HG02798 (cell line): ENCODE measurements around the gene DCLK1.

ENCODE experiments used
- ATAC-seq: cut with Tn5 transposase; IDR thresholded peaks from one replicate; pipeline ENCODE4 v1.9.1; 2021; ENCODE audit warnings: mild to moderate bottlenecking; ENCODE audit not compliant: unreplicated experiment, poor library complexity

The DCLK1 gene

GRCh38 chr13:35850569-35850968 is 280.6 kb downstream of the DCLK1 start:
- no peak for ATAC-seq

DNA sequence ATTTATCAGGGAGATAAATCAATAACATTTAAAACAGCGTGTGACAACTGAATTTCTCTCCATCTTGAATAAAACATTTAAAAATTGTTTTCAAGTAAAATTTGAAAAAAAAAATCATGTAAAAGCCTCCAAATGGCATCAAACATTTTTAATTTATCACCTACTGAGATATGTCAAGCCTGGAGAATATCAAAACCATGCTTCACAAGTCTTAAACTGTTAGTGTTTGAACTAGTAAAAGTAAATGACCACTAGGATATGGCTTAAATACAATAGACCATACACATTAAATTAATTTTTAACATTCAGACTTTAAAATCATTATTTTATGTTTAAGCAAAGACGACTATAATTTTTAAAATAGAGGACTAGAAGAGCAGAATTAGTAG is 281.9 kb downstream of the DCLK1 start:
- no peak for ATAC-seq

DNA sequence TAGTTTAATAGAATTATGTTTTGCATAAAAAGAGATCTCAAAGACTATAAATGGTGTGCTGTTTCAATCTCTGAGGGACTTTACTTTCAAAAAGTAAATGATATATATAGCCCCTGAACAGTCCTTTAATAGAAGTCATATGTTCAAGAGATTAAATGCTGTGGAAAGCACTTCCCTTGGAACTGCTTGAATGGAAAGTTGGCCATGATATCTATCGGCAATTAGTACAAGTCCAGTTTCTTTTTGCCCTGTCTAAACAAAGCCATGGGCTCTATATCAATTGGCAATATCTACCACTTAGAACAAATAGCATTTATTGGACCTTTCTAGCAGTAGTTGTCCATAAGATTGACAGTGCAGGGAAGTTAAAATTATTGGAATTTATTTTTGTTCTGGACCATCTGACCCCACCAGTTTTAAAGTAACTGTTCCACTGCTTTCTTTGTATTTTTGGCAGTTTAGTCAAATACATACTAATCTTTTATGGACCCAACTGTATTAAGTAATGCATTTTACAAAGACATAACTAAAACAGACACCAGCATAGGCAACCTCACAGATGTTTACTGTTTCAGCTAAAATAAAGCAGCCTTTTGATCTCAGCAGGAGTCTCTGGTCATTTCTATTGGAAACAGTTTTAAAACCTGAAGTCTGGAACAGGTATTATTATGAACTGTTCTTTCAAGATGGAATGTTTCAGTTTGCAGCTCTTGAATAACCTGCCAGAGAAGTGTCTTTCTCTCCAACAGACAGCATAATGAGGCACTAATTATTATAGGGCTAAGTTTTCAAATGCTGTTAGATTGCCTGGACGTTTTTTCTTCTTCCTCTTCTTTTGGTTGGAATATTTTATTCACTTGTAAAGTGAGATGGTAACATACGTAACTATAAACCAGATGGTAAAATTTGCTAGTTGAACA is 282.6 kb downstream of the DCLK1 start:
- no peak for ATAC-seq

- no peak for ATAC-seq
Measured at GRCh38 chr13:35843272-35843671, 287.9 kb downstream of the DCLK1 start.

DNA sequence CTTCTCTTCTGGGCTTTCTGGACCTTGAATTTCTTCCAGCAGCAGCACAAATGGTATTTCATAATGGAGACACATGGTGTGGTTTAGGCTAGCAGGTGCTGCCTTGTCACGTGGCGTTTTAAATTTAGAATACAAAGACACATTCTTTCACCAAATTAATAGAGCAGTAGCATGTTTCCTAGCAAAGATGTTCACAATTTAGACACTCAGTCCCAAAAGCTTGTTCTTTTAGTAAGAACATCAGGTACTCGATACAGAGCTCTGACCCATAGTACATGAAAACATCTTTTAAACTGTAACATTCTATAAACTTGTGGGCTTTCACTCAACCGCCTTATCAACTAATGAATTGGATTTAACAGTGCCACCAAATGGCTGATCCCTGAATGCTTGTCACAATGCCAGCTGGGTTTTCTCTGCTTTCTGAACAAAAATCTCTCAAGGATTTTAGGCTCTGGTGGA is 290.1 kb downstream of the DCLK1 start:
- no peak for ATAC-seq

DNA sequence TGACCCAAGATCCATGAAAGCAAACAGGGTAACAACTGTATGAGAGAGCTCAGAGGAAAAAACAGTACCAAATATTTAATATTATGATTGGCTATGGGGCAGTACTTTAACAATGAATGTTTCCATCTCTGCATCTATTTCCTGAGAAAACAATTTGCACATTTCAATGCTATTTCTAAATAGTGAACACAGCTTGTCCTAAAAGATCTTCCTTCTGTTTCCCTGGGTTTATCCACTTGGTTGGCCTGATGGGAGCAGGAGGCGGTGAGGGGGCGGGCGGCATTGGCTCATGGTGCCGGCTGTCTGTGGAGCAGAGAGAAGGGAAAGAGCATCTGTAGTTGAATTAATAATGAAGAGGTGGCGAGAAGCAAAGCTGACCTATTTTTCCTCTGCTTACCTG is 291.4 kb downstream of the DCLK1 start:
- no peak for ATAC-seq

DNA sequence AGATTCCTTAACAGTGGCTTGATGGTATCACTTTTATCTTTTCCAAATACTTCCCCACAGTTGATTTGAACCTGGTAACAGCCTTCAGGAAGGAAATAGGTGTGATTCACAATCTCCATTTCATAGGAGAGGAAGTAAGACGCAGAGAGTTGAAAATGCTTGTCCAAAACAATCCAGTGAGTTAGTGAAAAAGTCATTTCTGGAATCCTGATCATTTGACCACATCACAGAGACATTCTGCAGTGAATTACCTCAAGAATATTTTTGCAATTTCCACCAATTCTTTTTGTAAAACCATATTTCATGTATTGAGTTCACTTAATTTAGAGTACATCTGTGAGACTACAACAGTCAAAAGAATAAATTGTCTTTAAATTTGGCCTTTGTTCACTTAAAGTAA is 292.8 kb downstream of the DCLK1 start:
- no peak for ATAC-seq

GRCh38 chr13:35836446-35836845 is 294.7 kb downstream of the DCLK1 start:
- no peak for ATAC-seq

DNA sequence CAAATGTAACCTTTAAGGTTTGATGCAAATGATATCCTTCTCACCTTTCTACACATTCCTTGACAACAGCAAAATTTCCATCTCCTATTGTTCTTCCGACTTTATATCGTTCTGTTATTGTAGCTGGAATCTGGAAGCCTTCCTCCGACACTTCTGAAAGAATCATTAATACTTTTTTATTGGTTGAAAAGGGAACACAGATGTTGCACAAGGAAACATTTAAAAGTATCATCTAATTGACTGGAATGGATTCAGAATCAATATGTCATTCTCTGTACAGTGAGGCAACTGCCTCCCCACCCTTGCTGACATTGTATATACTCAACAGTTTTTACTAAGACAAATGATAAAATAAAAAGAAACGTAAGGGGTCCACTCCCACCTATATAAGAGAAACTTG is 295.2 kb downstream of the DCLK1 start:
- ATAC-seq, result no peak

DNA sequence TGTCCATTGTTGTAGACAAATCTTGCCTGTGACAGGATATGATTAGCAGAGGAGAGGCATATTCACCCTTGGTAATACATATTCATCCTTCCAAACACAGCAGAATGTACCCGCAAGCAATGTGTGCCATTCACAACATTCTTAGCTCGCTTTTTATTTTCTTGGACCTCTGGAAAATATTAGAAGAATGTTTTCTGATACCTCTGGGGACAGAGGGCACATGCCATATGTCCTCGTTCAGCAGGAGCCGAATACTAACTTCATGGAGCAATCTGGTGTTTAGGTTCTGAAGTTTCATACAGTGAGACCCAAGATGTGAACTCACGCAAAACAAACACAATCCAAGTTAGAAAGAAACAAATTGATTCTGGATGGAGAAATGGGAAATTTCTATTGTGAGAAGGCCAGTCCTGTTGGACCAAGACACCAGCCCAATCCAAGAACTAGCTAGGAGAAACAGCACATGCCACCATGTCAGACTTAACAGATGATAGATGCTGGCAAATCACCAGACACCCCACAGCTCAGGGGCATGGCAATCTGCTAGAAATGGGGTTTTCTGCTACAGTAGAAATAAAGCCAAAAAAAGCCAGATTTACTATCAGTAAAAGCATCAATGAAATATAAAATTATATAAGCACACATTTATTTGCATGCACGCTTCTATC is 297.4 kb downstream of the DCLK1 start:
- no peak for ATAC-seq

DNA sequence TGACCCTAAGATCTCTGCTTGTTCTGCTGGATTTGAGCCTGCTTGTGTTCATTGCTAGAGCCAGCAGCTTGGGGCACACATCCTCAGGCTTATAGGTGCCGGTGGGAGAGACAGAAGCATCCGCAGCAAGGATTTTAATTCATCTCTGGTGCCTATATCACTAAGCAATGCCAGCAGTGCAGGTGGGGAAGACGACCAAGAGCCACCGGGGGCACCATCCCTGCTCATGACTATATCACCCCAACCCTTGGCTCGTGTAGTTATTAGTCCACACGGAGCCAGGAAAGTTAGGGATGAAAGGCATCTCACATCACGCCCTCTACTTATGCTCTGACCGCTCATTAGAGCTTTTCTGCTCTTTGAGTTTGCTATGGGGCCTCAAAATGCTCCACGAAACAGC is 298.2 kb downstream of the DCLK1 start:
- ATAC-seq, result no peak

DNA sequence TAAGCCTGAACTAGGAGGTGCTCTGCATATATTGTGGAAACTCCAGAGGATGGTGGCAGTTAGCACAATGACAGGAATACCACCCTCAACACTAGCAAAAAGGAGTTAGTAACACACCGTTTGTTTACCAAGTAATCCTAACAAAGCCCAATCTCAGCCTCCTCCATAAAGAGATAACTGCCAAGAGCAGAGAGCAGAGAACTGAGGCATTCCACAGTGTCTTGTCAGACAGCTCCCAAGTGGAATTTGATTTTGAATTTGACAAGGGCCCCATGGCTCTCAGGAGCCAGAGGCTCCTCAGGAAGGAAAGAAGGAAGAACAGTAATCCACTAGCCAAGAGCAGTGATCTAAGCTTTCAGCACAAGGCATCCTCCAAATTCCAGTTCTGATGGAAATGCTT is 298.6 kb downstream of the DCLK1 start:
- ATAC-seq, result no peak

DNA sequence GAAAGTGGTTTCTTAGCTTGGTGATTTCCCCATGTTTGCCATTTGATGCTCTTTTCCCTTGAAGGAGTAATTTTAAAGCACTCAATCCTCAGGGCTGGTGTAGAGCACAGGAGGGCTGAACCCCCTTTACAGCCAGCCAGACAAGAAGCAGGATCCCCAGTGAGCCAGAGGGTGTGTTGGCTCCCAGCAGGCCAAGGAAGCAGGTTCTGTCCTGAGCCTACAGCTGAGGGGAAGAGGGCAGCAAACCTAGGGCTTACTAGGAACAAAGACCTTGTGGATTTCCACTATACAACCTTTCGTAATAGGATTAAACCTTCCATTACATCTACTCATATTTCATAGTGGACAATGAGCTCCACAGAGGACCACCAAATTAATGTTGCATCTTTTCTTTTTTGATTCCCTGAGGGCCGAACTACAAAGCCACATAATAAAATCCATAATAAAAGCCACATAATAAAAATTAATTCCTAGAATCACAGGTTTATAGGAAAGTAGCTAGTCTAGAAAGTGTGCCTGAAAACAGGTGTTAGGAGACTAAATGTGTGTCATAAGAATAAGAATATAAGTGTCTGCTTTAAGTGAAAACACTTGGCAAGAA is 300.2 kb downstream of the DCLK1 start:
- no peak for ATAC-seq

DNA sequence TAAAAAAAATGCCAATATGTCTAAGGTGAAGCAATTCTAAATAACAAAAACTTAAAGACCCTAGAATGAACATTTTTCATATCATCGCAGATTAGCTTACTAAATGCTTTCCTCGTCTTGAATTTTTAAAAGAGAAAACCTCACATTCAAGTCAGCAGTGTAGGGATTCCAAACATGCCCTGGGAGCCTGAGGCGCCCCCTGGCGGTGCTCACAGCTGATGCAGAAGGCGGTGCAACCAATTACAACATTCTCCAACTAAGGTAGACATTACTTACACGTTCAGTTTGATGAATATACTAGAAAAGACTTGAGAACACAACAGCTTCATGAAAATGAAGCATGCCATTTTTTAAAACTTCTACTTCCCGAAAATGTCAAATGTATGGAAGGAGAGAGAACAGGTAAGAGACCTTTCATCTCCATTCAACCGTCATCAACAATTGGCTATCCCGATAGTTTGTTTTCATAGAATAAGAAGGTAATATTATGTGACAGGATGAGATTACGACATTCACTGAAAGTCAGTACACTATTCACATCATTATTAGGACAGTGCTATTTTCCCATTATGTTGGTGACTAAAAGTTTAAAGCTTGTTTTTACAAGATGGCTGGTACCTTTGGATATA is 304.4 kb downstream of the DCLK1 start:
- ATAC-seq, result no peak

- ATAC-seq, result no peak
Measured at GRCh38 chr13:35824825-35825224, 306.4 kb downstream of the DCLK1 start.

DNA sequence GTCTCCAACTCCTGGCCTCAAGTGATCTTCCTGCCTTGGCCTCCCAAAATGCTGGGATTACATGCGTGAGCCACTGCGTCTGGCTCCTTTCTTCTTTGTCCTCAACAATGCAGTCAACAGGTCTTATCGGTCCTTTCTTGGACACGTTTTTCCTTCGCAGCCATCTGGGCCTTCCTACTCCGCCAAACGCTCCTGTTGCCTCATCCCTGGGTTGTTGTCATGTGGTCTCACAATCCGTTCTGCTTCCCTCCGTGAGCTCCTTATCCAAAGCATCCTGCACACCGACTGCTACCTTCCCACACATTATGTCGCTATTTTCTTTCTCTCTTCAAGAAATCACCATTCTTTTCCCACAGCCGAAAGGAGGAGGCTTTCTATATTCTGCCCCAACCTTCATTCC is 306.8 kb downstream of the DCLK1 start:
- no peak for ATAC-seq

DNA sequence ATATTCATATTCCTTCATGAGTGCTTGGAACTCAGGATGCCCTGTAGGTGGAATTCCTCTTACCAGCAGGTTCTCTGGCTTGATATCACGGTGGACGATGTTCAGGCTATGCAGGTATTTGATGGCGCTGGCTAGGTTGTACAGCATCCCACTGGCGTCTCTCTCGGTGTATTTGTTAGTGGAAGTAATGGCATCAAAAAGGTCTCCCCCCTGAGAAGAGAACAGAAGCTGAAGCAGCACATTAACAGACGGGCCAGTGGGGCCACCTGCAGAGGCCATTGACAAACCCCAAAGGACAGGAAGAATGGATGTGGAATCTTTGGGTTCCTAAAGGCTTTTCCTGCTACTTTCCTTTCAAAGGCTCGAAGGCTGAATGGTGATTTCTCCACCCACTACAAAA is 308.5 kb downstream of the DCLK1 start:
- ATAC-seq, result no peak

DNA sequence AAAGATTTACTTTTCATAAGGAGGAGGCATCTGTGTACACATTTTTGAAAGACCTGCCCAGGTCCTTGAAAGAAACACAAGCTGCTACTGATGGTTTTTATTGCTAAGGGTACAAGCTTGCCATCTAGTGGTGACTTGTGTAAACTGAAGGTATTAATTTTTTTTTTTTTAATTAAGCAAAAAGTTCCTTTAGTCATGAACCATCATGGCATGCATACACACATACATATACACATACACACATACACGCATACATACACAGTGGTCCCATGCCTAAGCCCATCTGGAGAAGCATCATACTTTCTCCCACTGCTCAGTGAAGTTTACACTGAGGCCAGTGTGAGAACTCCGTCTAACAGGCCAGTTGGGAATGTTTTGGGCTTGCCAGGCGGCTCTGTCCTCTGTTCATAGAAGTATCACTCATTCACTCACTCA is 312.5 kb downstream of the DCLK1 start:
- ATAC-seq, result no peak

GRCh38 chr13:35817642-35818607 is 313.3 kb downstream of the DCLK1 start:
- no peak for ATAC-seq

- ATAC-seq, result no peak
Measured at GRCh38 chr13:35814605-35815011, 316.6 kb downstream of the DCLK1 start.
